NK-92 treated with Interleukin-12 subunit alpha and Interleukin-12 subunit beta, amount 100 ng/mL, for 24 hours (cell line): ENCODE results near the gene OGG1.

Experiments
- DNase-seq: peaks from one replicate; lab custom pipeline; 2025; lab: John Stamatoyannopoulos, UW

OGG1 gene

GRCh38 chr3:9749645-9750555, at the start of gene OGG1:
OGG1 (plus strand) TSS chr3:9749952; CDS start chr3:9750287, 335 bp downstream.
- DNase-seq = peak; percentile 93

- no peak for DNase-seq
These were observed 49.2 kb upstream of the OGG1 start for GRCh38 chr3:9700536-9700935.

- no peak for DNase-seq
These were observed 48.7 kb upstream of the OGG1 start for GRCh38 chr3:9701006-9701405.

- DNase-seq = no peak
These were observed 48.0 kb upstream of the OGG1 start for GRCh38 chr3:9701711-9702110.

GRCh38 chr3:9703240-9703639, 46.5 kb upstream of the OGG1 start:
- DNase-seq = no peak

GRCh38 chr3:9703736-9704346, 45.9 kb upstream of the OGG1 start, which contains the start of gene CPNE9:
CPNE9 (plus strand) TSS chr3:9703833; CDS start chr3:9703997, 164 bp downstream.
- no peak for DNase-seq

GRCh38 chr3:9704347-9705322, 45.1 kb upstream of the OGG1 start:
- DNase-seq = no peak

GRCh38 chr3:9710174-9710739, 39.5 kb upstream of the OGG1 start:
- no peak for DNase-seq

GRCh38 chr3:9712415-9712814, 37.3 kb upstream of the OGG1 start:
- no peak for DNase-seq

- DNase-seq = no peak
These were observed 36.6 kb upstream of the OGG1 start for GRCh38 chr3:9713142-9713541.

- DNase-seq = no peak
These were observed 34.6 kb upstream of the OGG1 start for GRCh38 chr3:9715136-9715535.

GRCh38 chr3:9715764-9716437, 33.9 kb upstream of the OGG1 start:
- DNase-seq = peak; percentile 45

GRCh38 chr3:9716801-9717555, 32.8 kb upstream of the OGG1 start:
- DNase-seq = no peak

- no peak for DNase-seq
These were observed 32.2 kb upstream of the OGG1 start for GRCh38 chr3:9717563-9717962.

- no peak for DNase-seq
These were observed 31.6 kb upstream of the OGG1 start for GRCh38 chr3:9718118-9718517.

- no peak for DNase-seq
These were observed 28.6 kb upstream of the OGG1 start for GRCh38 chr3:9721015-9721699.

- no peak for DNase-seq
These were observed 28.1 kb upstream of the OGG1 start for GRCh38 chr3:9721700-9722060.

- DNase-seq = no peak
These were observed 23.8 kb upstream of the OGG1 start for GRCh38 chr3:9725775-9726515.

- no peak for DNase-seq
These were observed 22.6 kb upstream of the OGG1 start for GRCh38 chr3:9727041-9727595.
